Ureter (tissue), 1 donor: Measurements from ENCODE around the gene FAM168B. TPM values are rescaled to one million over a fixed set of nuclear protein-coding genes. Genes with fewer than 3 reads are reported as not detected.
"Not testable (repeated sequence)": the region's sequence is repeated elsewhere in the genome, so short reads cannot be mapped to it uniquely, and the experiment has no call there.

ENCODE experiments used
- DNase-seq: peaks from one replicate; pipeline ENCODE4 v3.0.0-alpha.2; 2020; ENCODE audit warnings: low spot score
- total RNA-seq: library from RNA; stranded (reverse); gene quantifications from one replicate; pipeline ENCODE4 v1.2.4, GENCODE V29; 2023
- donor health status: DM: yes; HTN: yes; CAD: no.

The FAM168B gene
- total RNA-seq, 1 donor from 2014 or later = 70.9 TPM

DNA sequence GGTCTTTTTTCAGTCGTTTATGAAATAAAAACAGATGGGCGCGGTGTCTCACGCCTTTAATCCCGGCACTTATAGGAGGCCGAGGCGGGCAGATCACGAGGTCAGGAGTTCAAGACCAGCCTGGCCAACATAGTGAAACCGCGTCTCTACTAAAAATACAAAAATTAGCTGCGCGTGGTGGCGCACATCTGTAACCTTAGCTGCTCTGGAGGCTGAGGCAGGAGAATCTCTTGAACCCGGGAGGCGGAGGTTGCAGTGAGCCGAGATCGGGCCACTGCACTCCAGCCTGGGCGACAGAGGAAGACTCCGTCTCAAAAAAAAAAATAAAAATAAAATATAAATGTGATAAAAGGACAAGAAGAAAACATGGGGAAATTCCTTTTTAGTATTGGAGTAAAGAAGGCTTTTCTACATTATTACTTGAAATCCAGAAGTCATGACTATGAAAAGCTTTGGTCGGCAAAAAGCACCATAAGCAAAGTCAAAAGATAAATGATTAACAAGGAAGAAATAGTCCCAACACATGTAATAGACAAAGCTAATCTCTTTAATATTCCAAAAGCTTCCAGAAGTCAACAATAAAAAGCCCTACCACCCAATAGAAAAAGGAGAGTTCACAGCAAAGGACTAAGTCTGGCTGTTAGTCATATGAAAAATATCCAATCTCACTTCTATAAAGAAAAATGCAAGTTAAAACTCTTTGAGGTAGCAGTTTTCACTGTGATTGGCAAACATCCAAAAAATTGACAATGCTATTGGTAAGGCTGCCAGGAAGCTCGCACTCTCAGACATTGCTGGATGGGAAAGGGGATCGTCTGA, 1.4 kb upstream of the FAM168B start:
- DNase-seq = no peak

- DNase-seq = no peak
Observed at GRCh38 chr2:131093696-131094462, 619 bp upstream of the FAM168B start.

- DNase-seq = no peak
Observed at GRCh38 chr2:131092458-131093005, 728 bp downstream of the FAM168B start.

DNA sequence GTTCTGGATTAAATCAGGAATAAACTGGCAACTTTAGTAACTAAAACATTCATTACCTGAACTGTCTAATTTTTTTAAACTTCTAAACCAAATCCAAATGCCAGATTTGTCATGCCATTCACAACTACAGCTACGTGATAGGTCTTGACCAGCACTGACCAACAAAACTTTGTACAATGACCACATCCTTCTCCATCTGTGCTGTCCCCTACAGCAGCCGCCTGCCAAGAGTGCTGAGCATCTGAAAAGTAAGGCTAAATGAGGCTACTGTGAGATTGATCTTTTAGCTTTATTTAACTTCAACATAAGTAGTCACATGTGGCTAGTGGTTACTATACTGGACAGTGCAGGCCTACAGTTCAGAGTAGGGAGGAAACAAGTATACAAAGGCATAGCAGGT, 7.6 kb downstream of the FAM168B start:
- DNase-seq = no peak

GRCh38 chr2:131081190-131081589, 12.1 kb downstream of the FAM168B start:
- no peak for DNase-seq

- not testable (repeated sequence) for DNase-seq
Observed at GRCh38 chr2:131079931-131080330, 13.3 kb downstream of the FAM168B start.

- no peak for DNase-seq
Observed at GRCh38 chr2:131077966-131078365, 15.3 kb downstream of the FAM168B start.

- DNase-seq = no peak
Observed at GRCh38 chr2:131077182-131077846, 15.9 kb downstream of the FAM168B start.

- DNase-seq = no peak
Observed at GRCh38 chr2:131076707-131077106, 16.6 kb downstream of the FAM168B start.

DNA sequence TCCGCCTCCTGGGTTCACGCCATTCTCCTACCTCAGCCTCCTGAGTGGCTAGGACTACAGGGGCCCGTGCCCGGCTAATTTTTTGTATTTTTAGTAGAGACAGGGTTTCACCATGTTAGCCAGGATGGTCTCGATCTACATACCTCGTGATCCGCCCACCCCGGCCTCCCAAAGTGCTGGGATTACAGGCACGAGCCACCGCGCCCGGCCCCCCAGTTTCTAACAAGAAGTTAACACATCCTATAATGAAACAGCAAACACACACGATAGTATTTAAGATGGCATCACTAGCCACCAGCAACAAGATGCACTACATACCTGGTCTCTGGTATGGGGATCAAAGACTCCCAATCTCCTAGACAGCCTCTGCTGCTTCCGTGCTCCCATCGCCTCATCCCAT, 17.7 kb downstream of the FAM168B start:
- DNase-seq = not testable (repeated sequence)

DNA sequence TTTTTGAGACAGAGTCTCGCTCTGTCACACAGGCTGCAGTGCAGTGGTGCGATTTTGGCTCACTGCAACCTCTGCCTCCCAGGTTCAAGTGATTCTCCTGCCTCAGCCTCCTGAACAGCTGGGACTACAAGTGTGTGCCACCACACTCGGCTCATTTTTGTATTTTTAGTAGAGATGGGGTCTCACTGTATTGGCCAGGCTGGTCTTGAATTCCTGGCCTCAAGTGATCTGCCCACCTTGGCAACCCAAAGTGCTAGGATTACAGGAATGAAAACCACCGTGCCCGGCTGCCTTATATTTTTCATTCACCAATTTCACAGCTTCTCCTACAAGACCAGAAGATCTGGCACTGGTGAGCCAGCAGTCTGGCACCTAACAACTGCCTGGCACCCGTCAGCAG, 25.1 kb downstream of the FAM168B start:
- DNase-seq = not testable (repeated sequence)

GRCh38 chr2:131067465-131068125, 25.7 kb downstream of the FAM168B start:
- DNase-seq = no peak

DNA sequence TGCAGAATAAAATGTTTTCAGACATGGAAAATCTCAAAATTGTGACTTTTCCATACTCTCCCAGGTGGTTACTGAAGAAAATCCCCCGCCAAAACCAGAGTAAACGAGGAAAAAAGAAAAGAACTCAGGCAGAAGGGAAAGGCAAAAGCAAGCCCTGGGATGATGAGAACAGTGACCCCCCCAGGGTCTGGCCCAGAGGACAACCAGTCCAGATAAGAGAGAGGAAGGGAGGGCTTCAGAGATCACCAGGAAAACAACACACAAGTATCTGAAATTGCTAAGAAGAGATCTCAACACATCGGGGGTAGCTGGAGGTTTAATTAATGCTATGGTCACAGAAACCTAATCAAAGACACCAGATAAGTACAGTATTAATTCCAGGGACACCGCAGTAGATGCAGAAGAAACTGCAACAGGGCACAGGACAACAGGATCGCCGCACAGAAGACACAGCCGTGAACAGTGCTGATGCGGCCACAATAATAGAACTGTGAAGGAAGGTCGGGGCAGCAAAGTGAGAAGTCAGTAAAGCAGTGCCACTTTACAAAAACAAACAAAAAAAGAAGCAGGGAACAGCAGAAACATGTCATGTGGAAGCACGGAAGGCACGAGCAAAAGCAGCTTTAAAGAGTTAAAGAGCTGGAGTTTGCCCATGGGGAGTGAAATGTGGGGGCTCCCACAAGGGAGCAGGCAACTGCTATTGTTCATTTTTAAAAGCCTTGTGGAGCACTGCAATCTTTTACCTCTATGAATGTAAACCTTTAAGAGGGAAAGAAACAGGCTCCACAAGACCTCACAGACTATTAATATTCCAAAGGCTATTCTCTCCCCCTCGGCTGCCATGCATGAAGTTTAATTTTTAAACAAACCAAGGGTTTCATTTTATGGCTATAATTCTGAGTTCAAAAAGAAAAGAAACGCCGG, 28.4 kb downstream of the FAM168B start:
- no peak for DNase-seq

DNA sequence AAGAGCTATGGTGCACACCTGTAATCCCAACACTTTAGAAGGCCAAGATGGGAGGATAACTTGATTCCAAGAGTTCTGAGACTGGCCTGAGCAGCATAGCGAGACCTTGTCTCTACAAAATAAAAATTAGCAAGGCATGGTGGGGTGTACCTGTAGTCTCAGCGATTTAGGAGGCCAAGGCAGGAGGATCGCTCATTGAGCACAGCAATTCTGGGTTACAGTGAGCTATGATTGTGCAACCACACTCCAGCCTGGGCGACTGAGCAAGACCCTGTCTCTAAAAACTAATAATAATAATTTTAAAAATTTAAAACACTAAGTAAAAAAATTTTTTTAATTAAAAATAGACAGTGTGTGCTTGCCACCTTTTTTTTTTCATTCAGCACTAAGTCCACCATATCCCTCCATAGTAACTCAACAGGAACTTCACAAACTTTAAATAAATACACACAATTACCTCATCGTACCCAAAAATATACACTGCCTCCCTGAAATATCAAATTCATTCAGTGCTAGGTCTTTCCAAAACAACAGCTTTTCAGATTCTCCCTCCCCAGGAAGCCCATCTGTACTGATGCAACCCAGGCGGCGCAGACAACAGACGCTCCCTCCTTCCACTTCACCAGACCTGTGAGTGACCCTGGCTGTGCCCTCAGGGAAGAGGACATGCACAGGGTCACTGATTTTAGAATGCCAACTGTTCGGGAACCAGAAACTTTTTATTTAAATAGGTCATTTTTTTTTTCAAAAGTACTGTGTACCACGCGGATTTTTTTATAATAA, 29.6 kb downstream of the FAM168B start:
- no peak for DNase-seq

GRCh38 chr2:131058920-131059319, 34.3 kb downstream of the FAM168B start:
- no peak for DNase-seq

DNA sequence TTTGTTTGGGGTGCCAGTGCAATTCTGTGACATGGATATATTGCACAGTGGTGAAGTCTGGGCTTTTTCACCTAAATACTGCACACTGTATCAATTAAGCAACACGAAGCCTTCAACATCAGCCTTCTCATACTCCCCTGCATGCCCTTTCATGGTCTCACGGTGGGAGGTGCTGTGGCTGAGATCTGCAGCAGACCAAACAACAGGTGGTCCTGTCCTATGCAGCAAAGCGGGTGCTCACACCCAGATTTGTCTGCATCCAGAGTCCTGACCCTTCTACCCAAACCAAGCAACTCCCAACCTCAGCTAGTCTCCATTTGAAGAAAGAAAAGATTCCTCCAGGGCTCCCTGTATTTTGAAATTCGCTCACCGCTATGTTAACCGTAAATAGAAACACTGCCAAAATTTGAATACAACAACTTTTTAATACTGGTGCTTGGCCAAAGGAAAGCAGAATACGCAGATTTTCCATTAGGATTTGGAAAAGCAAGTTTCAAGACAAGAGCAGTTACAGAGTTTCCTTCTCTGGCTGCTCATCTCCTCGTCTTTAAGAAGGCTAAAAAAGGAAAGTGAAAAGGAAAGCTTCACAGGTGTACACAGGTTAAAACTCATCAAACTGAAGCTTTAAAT, 34.9 kb downstream of the FAM168B start:
- no peak for DNase-seq

- DNase-seq = no peak
Observed at GRCh38 chr2:131056932-131057287, 36.4 kb downstream of the FAM168B start.

DNA sequence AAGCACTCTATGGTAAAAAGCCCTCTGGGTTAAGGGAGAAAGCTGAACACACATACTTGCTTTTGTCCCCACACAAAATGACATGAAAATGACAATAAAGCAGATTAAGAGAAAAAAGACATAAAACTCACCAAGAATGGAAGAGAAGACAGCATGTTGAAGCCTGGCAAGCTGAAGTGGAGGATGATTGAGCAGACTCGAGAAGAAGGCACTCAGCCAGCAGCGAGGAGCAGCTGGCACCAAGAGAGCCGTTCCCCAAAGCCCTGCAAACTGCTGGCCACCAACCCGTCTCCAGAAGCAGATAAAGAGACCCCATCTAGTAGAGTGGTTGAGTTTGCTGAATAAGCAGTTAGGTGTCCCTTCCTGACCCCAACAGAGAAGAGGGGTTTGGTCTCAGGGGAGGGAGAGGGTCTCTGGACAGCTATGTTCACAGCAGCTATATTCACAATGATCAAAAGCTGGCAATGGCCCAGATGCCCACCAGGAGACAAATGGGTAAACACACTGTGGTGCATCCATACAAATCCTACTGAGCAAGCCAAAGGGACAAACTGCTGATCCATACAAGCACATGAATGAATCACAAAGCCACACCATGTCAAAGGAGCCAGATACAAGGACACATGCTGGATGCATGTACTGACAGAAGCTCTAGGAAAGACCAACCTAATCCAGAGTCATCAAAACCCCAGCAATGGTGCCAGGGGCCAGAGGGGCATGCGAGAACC, 36.9 kb downstream of the FAM168B start:
- no peak for DNase-seq
